Neural cell (in vitro differentiated cells): ENCODE data around the gene OR1F1.
"Not testable (repeated sequence)": the region's sequence is repeated elsewhere in the genome, so short reads cannot be mapped to it uniquely, and the experiment has no call there.

Experiments
- CTCF ChIP-seq: fragments of 450-650 bp; IDR thresholded peaks from 2 replicates; pipeline ENCODE4 v1.5.1; 2014; ENCODE audit warnings: antibody characterized with exemption, mild to moderate bottlenecking, moderate library complexity; ENCODE audit not compliant: poor library complexity, severe bottlenecking
- EP300 ChIP-seq: fragments of 450-650 bp; conservative IDR thresholded peaks from 2 replicates; pipeline ENCODE4 v1.6.1; 2014; ENCODE audit warnings: antibody characterized with exemption, mild to moderate bottlenecking, moderate library complexity; ENCODE audit not compliant: poor library complexity, severe bottlenecking
- EZH2 ChIP-seq: fragments of 200-600, 300-800 bp; shearing (Covaris generic), sonication (generic); IDR thresholded peaks from 2 replicates; pipeline ENCODE4 v1.6.1; 2014; ENCODE audit warnings: antibody characterized with exemption, low read length, borderline replicate concordance, mild to moderate bottlenecking; ENCODE audit not compliant: insufficient read depth, poor library complexity, severe bottlenecking
- MXI1 ChIP-seq: fragments of 450-650 bp; conservative IDR thresholded peaks from 2 replicates; pipeline ENCODE4 v1.6.1; 2014; ENCODE audit warnings: antibody characterized with exemption, mild to moderate bottlenecking; ENCODE audit not compliant: poor library complexity, severe bottlenecking
- POLR2AphosphoS5 ChIP-seq: IDR thresholded peaks from 2 replicates; pipeline ENCODE4 v1.6.1; 2012
- RAD21 ChIP-seq: fragments of 450-650 bp; conservative IDR thresholded peaks from 2 replicates; pipeline ENCODE4 v1.6.1; 2014; ENCODE audit warnings: antibody characterized with exemption, mild to moderate bottlenecking, moderate library complexity
- REST ChIP-seq: IDR thresholded peaks from 2 replicates; pipeline ENCODE4 v1.6.1; 2012; ENCODE audit warnings: borderline replicate concordance
- SMC3 ChIP-seq: fragments of 450-650 bp; conservative IDR thresholded peaks from 2 replicates; pipeline ENCODE4 v1.6.1; 2014; ENCODE audit warnings: antibody characterized with exemption, mild to moderate bottlenecking, moderate library complexity; ENCODE audit not compliant: poor library complexity
- TAF1 ChIP-seq: IDR thresholded peaks from 2 replicates; pipeline ENCODE4 v1.6.1; 2012; ENCODE audit warnings: low read depth

DNA sequence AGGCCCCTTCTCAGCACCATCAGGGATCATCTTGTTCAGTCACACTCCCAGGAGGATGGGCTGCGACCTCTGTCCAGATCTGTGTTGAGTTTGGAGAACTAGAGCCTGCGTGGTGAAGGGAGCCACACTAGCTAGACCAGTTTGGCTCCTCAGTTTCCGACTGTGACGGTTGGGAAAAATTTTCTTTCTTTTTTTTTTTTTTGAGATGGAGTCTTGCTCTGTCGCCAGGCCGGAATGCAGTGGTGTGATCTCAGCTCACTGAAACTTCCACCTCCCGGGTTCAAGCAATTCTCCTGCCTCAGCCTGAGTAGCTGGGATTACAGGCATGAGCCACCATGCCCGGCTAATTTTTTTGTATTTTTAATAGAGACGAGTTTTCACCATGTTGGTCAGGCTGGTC is 48.4 kb upstream of the OR1F1 start:
- TF ChIP-seq CTCF, POLR2AphosphoS5, EZH2, TAF1, SMC3, REST, EP300, MXI1, RAD21: not testable (repeated sequence)
